Measurements from ENCODE around the gene CHST9. TPM values are rescaled to one million over a fixed set of nuclear protein-coding genes. Genes with fewer than 3 reads are reported as not detected.

CHST9 gene
- total and polyA plus RNA-seq, 2 experiments from 2014 or later: 15.5 to 16.8 TPM

DNA sequence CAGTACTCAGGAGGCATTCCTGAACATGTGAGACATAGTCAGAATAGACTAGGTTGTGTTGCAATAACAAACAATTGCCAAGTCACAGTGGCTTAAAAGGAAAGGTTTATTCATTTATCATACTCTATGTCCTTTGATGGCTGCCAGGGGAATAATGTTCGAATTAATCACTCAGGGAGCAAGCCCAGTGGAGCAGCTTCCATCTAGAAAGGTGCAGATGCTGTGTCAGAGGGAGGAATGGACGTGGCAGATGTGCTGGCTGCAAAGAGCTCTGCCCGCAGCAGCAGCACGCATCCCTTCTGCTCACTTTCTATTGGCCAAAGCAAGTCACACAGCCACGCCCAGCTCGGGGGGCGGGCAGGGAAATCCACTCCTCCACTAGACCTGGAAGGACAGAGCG, 213.7 kb downstream of the CHST9 start (continued):
- TF ChIP-seq ZNF114 (CRISPR knock-in tag; IDR thresholded peaks at IDR 0.05): no peak
- TF ChIP-seq, protein P1, sequence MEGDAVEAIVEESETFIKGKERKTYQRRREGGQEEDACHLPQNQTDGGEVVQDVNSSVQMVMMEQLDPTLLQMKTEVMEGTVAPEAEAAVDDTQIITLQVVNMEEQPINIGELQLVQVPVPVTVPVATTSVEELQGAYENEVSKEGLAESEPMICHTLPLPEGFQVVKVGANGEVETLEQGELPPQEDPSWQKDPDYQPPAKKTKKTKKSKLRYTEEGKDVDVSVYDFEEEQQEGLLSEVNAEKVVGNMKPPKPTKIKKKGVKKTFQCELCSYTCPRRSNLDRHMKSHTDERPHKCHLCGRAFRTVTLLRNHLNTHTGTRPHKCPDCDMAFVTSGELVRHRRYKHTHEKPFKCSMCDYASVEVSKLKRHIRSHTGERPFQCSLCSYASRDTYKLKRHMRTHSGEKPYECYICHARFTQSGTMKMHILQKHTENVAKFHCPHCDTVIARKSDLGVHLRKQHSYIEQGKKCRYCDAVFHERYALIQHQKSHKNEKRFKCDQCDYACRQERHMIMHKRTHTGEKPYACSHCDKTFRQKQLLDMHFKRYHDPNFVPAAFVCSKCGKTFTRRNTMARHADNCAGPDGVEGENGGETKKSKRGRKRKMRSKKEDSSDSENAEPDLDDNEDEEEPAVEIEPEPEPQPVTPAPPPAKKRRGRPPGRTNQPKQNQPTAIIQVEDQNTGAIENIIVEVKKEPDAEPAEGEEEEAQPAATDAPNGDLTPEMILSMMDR (conservative IDR thresholded peaks at IDR 0.05; ENCODE audit: low read depth in 2 of 2): no peak
- no peak for TF ChIP-seq JUNB (IDR thresholded peaks at IDR 0.05; ENCODE audit: unreplicated experiment)
- TF ChIP-seq NANOG (IDR thresholded peaks at IDR 0.05; ENCODE audit: borderline replicate concordance): no peak

DNA sequence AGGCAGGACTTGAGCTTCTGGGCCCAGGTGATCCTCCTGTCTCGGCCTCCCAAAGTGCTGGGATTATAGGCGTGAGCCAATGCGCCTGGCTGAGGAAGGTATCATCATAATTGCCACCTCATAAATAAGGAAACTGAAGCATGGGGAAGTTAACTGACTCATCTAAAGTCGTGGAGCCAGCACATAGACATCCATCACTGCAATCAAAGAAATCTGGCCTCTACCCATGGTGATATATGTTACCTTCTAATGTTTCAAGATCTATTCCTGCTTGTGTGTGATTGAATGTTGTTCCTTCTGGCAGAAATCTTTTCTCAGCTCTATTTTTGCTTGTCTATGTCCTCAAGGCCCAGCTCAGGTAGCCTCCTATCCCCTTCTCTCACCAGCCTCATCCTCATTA, 214.5 kb downstream of the CHST9 start:
- no peak overlapping the region for H3K27ac ChIP-seq (ENCODE audit: low read depth)
- H2AFZ ChIP-seq: no peak overlapping the region
- no peaks in the 10 kb centered on the region for H4K20me1 ChIP-seq (replicated peaks; ENCODE audit: insufficient read depth)
- ATAC-seq (no peak), DNase-seq (ENCODE audit: low spot score) (no peak)
- Mint-ChIP-seq H3K36me3 (ENCODE audit: low read depth) (peaks cover 3% of the 10 kb centered on the region; the same call in 2 of the 3 replicates), H3K4me3 (no peak overlapping the region), H3K4me1 (peaks cover 4% of the 10 kb centered on the region), H3K27ac (no peak overlapping the region), H3K27me3 (ENCODE audit: insufficient read depth, low read depth, poor library complexity) (peaks cover 7% of the 10 kb centered on the region), H3K9me3 (no peaks in the 10 kb centered on the region; the same call in 2 of the 3 replicates)
- no peaks in the 10 kb centered on the region for H3K27me3 ChIP-seq (ENCODE audit: insufficient read depth)
- no peaks in the 10 kb centered on the region for H3K4me1 ChIP-seq (ENCODE audit: insufficient read depth)
- no peak overlapping the region for H3K4me3 ChIP-seq
- H3K9me2 ChIP-seq (ENCODE audit: insufficient read depth): no peaks in the 10 kb centered on the region
- H3K36me3 ChIP-seq (ENCODE audit: insufficient read depth): no peaks in the 10 kb centered on the region
- H3K79me2 ChIP-seq (replicated peaks; ENCODE audit: insufficient read depth): no peaks in the 10 kb centered on the region
- H3F3A ChIP-seq (replicated peaks; ENCODE audit: low read depth): no peaks in the 10 kb centered on the region
- H3K4me2 ChIP-seq: no peak overlapping the region
- TF ChIP-seq, protein P2, sequence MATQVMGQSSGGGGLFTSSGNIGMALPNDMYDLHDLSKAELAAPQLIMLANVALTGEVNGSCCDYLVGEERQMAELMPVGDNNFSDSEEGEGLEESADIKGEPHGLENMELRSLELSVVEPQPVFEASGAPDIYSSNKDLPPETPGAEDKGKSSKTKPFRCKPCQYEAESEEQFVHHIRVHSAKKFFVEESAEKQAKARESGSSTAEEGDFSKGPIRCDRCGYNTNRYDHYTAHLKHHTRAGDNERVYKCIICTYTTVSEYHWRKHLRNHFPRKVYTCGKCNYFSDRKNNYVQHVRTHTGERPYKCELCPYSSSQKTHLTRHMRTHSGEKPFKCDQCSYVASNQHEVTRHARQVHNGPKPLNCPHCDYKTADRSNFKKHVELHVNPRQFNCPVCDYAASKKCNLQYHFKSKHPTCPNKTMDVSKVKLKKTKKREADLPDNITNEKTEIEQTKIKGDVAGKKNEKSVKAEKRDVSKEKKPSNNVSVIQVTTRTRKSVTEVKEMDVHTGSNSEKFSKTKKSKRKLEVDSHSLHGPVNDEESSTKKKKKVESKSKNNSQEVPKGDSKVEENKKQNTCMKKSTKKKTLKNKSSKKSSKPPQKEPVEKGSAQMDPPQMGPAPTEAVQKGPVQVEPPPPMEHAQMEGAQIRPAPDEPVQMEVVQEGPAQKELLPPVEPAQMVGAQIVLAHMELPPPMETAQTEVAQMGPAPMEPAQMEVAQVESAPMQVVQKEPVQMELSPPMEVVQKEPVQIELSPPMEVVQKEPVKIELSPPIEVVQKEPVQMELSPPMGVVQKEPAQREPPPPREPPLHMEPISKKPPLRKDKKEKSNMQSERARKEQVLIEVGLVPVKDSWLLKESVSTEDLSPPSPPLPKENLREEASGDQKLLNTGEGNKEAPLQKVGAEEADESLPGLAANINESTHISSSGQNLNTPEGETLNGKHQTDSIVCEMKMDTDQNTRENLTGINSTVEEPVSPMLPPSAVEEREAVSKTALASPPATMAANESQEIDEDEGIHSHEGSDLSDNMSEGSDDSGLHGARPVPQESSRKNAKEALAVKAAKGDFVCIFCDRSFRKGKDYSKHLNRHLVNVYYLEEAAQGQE (IDR thresholded peaks at IDR 0.05; ENCODE audit: unreplicated experiment): no peak
- TF ChIP-seq NANOG (IDR thresholded peaks at IDR 0.05; ENCODE audit: borderline replicate concordance) (no peak), EZH2phosphoT487 (IDR thresholded peaks at IDR 0.05; ENCODE audit: unreplicated experiment) (no peak), ZNF114 (CRISPR knock-in tag; IDR thresholded peaks at IDR 0.05) (no peak), EZH2 (IDR thresholded peaks at IDR 0.05; ENCODE audit: low read depth, unreplicated experiment) (no peak), JUNB (IDR thresholded peaks at IDR 0.05; ENCODE audit: unreplicated experiment) (no peak), CREB1 (CRISPR knock-in tag; IDR thresholded peaks at IDR 0.05; ENCODE audit: low read depth) (no peak), ZNF331 (CRISPR knock-in tag; IDR thresholded peaks at IDR 0.05; ENCODE audit: low read depth) (no peak), POLR2AphosphoS5 (IDR thresholded peaks at IDR 0.05; ENCODE audit: low read depth) (no peak), STAT1 (IDR thresholded peaks at IDR 0.05; ENCODE audit: unreplicated experiment) (no peak)
- TF ChIP-seq, protein P3, sequence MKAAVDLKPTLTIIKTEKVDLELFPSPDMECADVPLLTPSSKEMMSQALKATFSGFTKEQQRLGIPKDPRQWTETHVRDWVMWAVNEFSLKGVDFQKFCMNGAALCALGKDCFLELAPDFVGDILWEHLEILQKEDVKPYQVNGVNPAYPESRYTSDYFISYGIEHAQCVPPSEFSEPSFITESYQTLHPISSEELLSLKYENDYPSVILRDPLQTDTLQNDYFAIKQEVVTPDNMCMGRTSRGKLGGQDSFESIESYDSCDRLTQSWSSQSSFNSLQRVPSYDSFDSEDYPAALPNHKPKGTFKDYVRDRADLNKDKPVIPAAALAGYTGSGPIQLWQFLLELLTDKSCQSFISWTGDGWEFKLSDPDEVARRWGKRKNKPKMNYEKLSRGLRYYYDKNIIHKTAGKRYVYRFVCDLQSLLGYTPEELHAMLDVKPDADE (IDR thresholded peaks at IDR 0.05): no peak
- TF ChIP-seq, protein P1 (conservative IDR thresholded peaks at IDR 0.05; ENCODE audit: low read depth in 2 of 2): no peak
